Endothelial cell of umbilical vein (primary cell): Measurements from ENCODE around the gene EDRF1. TPM values are rescaled to one million over a fixed set of nuclear protein-coding genes. Genes with fewer than 3 reads are reported as not detected.

Experiments used
- BruUV-seq: library from RNA; stranded (reverse); fragments of 400-500 nt; replicated peaks from 2 replicates; lab custom pipeline; 2021; lab: Mats Ljungman, UMichigan
- CTCF ChIA-PET: fragments of 300-600, 350-600 bp; sonication (Branson Sonifier 250); formaldehyde crosslinking; loops from one replicate; lab custom pipeline; 2021; ENCODE audit warnings: antibody characterized with exemption, inconsistent platforms; lab: Charles Lee
- POLR2A ChIA-PET: fragments of 300-600, 350-600 bp; sonication (Branson Sonifier 250); formaldehyde crosslinking; loops from one replicate; lab custom pipeline; 2021; ENCODE audit warnings: antibody characterized with exemption, inconsistent platforms; lab: Charles Lee
- DNase-seq: peaks from one replicate; pipeline ENCODE4 v3.0.0-alpha.2; 2011; ENCODE audit warnings: low read depth, low spot score
- FAIRE-seq: peaks from 2 replicates; lab custom pipeline; 2011; peaks lifted over from hg19 to GRCh38; lab: Jason Lieb, UNC
- H2AFZ ChIP-seq: 2 replicates; pipeline ENCODE4 v1.6.0; 2012; ENCODE audit warnings: low read depth, low read length, control low read depth, inconsistent platforms
- H3K27ac ChIP-seq: 2 replicates; pipeline ENCODE4 v1.5.1; 2011; ENCODE audit warnings: low read depth, mild to moderate bottlenecking, control low read depth, low read length, moderate library complexity; ENCODE audit not compliant: insufficient read depth
- H3K27me3 ChIP-seq, 2 experiments: 2 replicates each; pipeline versions ENCODE4 v1.6.0 to v1.6.1; 2011; ENCODE audit warnings: low read length in 2 of 2, mixed read lengths in 1 of 2; ENCODE audit not compliant: control insufficient read depth in 2 of 2, insufficient read depth in 2 of 2
- H3K36me3 ChIP-seq, 2 experiments: 2 replicates in 1 of 2; 3 replicates in 1 of 2; pipeline ENCODE4 v1.5.1; 2011; ENCODE audit warnings: low read length in 2 of 2, mild to moderate bottlenecking in 1 of 2, moderate library complexity in 1 of 2; ENCODE audit not compliant: control insufficient read depth in 2 of 2, insufficient read depth in 2 of 2; ENCODE audit errors: extremely low read depth in 1 of 2
- H3K4me1 ChIP-seq: 3 replicates; pipeline ENCODE4 v1.5.1; 2011; ENCODE audit warnings: mild to moderate bottlenecking, low read length; ENCODE audit not compliant: control insufficient read depth, insufficient read depth; ENCODE audit errors: extremely low read depth
- H3K4me2 ChIP-seq: 2 replicates; pipeline ENCODE4 v1.6.1; 2011; ENCODE audit warnings: low read length, control low read depth, mixed read lengths; ENCODE audit not compliant: insufficient read depth
- H3K4me3 ChIP-seq, 3 experiments: fragments of 200-600 bp in 1 of 3; sonication (generic), shearing (Covaris generic) in 1 of 3; replicated peaks in 1 of 3; 2 replicates each; pipeline ENCODE4 v1.5.1; 2011 to 2016; ENCODE audit warnings: control low read depth in 3 of 3, low read length in 3 of 3, mild to moderate bottlenecking in 2 of 3, inconsistent platforms in 1 of 3, low read depth in 1 of 3, moderate library complexity in 1 of 3; ENCODE audit not compliant: insufficient read depth in 1 of 3
- H3K79me2 ChIP-seq: 2 replicates; pipeline ENCODE4 v1.6.0; 2012; ENCODE audit warnings: low read length, inconsistent platforms; ENCODE audit not compliant: control insufficient read depth, insufficient read depth
- H3K9ac ChIP-seq: replicated peaks from 2 replicates; pipeline ENCODE3; 2011; ENCODE audit warnings: low read length, control low read depth; ENCODE audit not compliant: insufficient read depth; ENCODE audit errors: extremely low read depth
- H3K9me1 ChIP-seq: replicated peaks from 3 replicates; pipeline ENCODE4 v1.6.0; 2011; ENCODE audit warnings: mild to moderate bottlenecking, low read length; ENCODE audit not compliant: control insufficient read depth, insufficient read depth; ENCODE audit errors: extremely low read depth
- H3K9me3 ChIP-seq: replicated peaks from 2 replicates; pipeline ENCODE4 v1.5.1; 2012; ENCODE audit warnings: low read length, inconsistent platforms; ENCODE audit not compliant: control insufficient read depth, insufficient read depth
- H4K20me1 ChIP-seq: replicated peaks from 2 replicates; pipeline ENCODE3; 2011; ENCODE audit warnings: mild to moderate bottlenecking, low read length; ENCODE audit not compliant: control insufficient read depth, insufficient read depth; ENCODE audit errors: extremely low read depth
- EZH2 ChIP-seq: IDR thresholded peaks from 2 replicates; pipeline ENCODE4 v1.6.1; 2012; ENCODE audit warnings: borderline replicate concordance, low read depth, mild to moderate bottlenecking, moderate library complexity, low read length, inconsistent platforms; ENCODE audit not compliant: severe bottlenecking
- FOS ChIP-seq: IDR thresholded peaks from 2 replicates; pipeline ENCODE4 v1.6.1; 2011; ENCODE audit warnings: mild to moderate bottlenecking, low read length, moderate library complexity, borderline replicate concordance; ENCODE audit not compliant: insufficient read depth
- GATA2 ChIP-seq: IDR thresholded peaks from 2 replicates; pipeline ENCODE4 v1.7.0; 2011; ENCODE audit warnings: low read depth, mild to moderate bottlenecking, moderate library complexity, mixed read lengths, low read length; ENCODE audit not compliant: insufficient read length, insufficient read depth
- JUN ChIP-seq: IDR thresholded peaks from 2 replicates; pipeline ENCODE4 v1.6.1; 2011; ENCODE audit warnings: borderline replicate concordance, low read depth; ENCODE audit not compliant: insufficient read length, insufficient read depth
- MYC ChIP-seq: IDR thresholded peaks from one replicate; pipeline ENCODE4 v1.6.1; 2011; ENCODE audit warnings: mild to moderate bottlenecking, low read depth, low read length
- POLR2A ChIP-seq: IDR thresholded peaks from 2 replicates; pipeline ENCODE4 v1.6.1; 2012; ENCODE audit warnings: low read depth, mild to moderate bottlenecking, control low read depth, low read length
- POLR2AphosphoS5 ChIP-seq: IDR thresholded peaks from 2 replicates; pipeline ENCODE4 v1.6.1; 2012; ENCODE audit warnings: low read depth, mild to moderate bottlenecking, control low read depth, low read length, moderate library complexity; ENCODE audit not compliant: insufficient read depth
- dilution Hi-C: fragments of 300-500 bp; cut with MboI; formaldehyde crosslinking; loops from one replicate; pipeline ENCODE4 v1.15.0; 2019; ENCODE audit warnings: low sequenced_read_pairs; ENCODE audit not compliant: extremely low pct_ligation_motif_present
- intact Hi-C: fragments of 100-400 bp; cut with micrococcal nuclease; formaldehyde crosslinking; loops from one replicate; pipeline ENCODE4 v1.10.0; 2022
- polyA plus RNA-seq, 4 experiments: library from polyadenylated mRNA; depleted of rRNA in 3 of 4; stranded (reverse) in 3 of 4; unstranded in 1 of 4; fragments of >200 nt; gene quantifications; 2 replicates each; pipeline versions ENCODE4 v1.2.1 to v1.2.3, GENCODE V29; 2011 to 2012; ENCODE audit warnings: missing spikeins in 1 of 4
- total RNA-seq: library from RNA; stranded (reverse); gene quantifications from 2 replicates; pipeline ENCODE4 v1.2.3, GENCODE V29; 2021
- TF ChIP-seq, protein P1 (sequence below): IDR thresholded peaks from 2 replicates; pipeline ENCODE4 v1.6.1; 2011; ENCODE audit not compliant: insufficient read depth, insufficient read length
- TF ChIP-seq, protein P2 (sequence below), 2 donors: IDR thresholded peaks; 1 replicate in 1 of 2; 2 replicates in 1 of 2; pipeline ENCODE4 v1.5.1; 2011; ENCODE audit warnings: low read length in 2 of 2, mild to moderate bottlenecking in 2 of 2, moderate library complexity in 2 of 2, control low read depth in 1 of 2, inconsistent platforms in 1 of 2, low read depth in 1 of 2; ENCODE audit not compliant: insufficient read depth in 1 of 2; ENCODE audit errors: extremely low read depth in 1 of 2

Gene EDRF1
- total and polyA plus RNA-seq, 2 donors (not counting 3 experiments of a cell fraction or from before 2014, with no cell fraction given) = 11.6 to 27.8 TPM

DNA sequence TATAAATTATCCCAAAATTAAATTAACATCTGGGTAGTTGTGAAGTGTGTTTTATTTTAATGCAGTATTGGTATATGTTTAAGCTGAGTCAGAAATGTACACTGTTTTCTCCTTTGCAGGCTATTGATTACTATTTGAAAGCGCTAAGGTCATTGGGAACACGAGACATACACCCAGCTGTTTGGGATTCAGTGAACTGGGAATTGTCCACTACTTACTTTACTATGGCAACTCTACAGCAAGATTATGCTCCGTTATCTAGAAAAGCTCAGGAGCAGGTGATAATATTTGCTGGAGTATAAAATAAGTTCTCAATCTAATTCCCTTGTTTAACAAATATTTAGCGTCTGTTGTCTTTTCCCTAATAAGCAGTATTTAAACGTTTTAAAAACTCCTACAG, 27.9 kb downstream of the EDRF1 start:
- Histone ChIP-seq H3K79me2 (no peaks in the 10 kb centered on the region), H3K9ac (no peak overlapping the region), H3K9me1 (no peaks in the 10 kb centered on the region), H2AFZ (no peak overlapping the region), H3K4me3 (no peak overlapping the region), H3K36me3 (peaks cover 17 to 20% of the 10 kb centered on the region in 2 experiments), H3K27me3 (no peaks in the 10 kb centered on the region), H3K27ac (no peak overlapping the region), H3K4me2 (no peak overlapping the region), H4K20me1 (no peaks in the 10 kb centered on the region), H3K9me3 (no peaks in the 10 kb centered on the region), H3K4me1 (no peaks in the 10 kb centered on the region)
- no TSS peak for BruUV-seq
- dilution Hi-C loops (no loop called here), intact Hi-C loops (loop anchor here (10.0 kb wide), 1 partner anchor 637 kb away; the partner anchor contains the start of gene ADAM12)
- DNase-seq (no peak), FAIRE-seq (no peak)
- TF ChIP-seq JUN = no peak
- TF ChIP-seq FOS = no peak
- TF ChIP-seq, protein P1, sequence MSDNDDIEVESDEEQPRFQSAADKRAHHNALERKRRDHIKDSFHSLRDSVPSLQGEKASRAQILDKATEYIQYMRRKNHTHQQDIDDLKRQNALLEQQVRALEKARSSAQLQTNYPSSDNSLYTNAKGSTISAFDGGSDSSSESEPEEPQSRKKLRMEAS = no peak
- TF ChIP-seq POLR2A = no peak
- TF ChIP-seq MYC = no peak
- no peak for TF ChIP-seq GATA2
- TF ChIP-seq, protein P2, sequence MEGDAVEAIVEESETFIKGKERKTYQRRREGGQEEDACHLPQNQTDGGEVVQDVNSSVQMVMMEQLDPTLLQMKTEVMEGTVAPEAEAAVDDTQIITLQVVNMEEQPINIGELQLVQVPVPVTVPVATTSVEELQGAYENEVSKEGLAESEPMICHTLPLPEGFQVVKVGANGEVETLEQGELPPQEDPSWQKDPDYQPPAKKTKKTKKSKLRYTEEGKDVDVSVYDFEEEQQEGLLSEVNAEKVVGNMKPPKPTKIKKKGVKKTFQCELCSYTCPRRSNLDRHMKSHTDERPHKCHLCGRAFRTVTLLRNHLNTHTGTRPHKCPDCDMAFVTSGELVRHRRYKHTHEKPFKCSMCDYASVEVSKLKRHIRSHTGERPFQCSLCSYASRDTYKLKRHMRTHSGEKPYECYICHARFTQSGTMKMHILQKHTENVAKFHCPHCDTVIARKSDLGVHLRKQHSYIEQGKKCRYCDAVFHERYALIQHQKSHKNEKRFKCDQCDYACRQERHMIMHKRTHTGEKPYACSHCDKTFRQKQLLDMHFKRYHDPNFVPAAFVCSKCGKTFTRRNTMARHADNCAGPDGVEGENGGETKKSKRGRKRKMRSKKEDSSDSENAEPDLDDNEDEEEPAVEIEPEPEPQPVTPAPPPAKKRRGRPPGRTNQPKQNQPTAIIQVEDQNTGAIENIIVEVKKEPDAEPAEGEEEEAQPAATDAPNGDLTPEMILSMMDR (IDR thresholded peaks at IDR 0.05; ENCODE audit: extremely low read depth in 1 of 2, insufficient read depth in 1 of 2, low read depth in 1 of 2, low read length in 2 of 2) = no peak
- no peak for TF ChIP-seq POLR2AphosphoS5
- TF ChIP-seq EZH2 = no peak
- ChIA-PET POLR2A (no interaction called here), CTCF (no interaction called here)
